Mucosa of descending colon (tissue), 3 donors: ENCODE data around the gene CCPG1. TPM values are rescaled to one million over a fixed set of nuclear protein-coding genes. Genes with fewer than 3 reads are reported as not detected.
"Not testable (repeated sequence)": the region's sequence is repeated elsewhere in the genome, so short reads cannot be mapped to it uniquely, and the experiment has no call there.

Experiments used
- ATAC-seq: fragments of 200-7000 bp; cut with Tn5 transposase; one replicate; pipeline ENCODE4 v1.9.1; 2020; ENCODE audit warnings: mild to moderate bottlenecking, moderate library complexity
- DNase-seq, 3 donors: peaks; one replicate each; pipeline ENCODE4 v3.0.0-alpha.2; 2020
- H3K36me3 ChIP-seq: fragments of 200-600 bp; one replicate; pipeline ENCODE4 v1.8.0; 2021; ENCODE audit warnings: low read depth, mild to moderate bottlenecking
- H3K4me1 ChIP-seq: fragments of 200-600 bp; one replicate; pipeline ENCODE4 v1.8.0; 2021; ENCODE audit warnings: low read depth, mild to moderate bottlenecking
- H3K4me3 ChIP-seq: fragments of 200-600 bp; one replicate; pipeline ENCODE4 v1.8.0; 2021; ENCODE audit warnings: mild to moderate bottlenecking
- H3K9me3 ChIP-seq: fragments of 200-600 bp; one replicate; pipeline ENCODE4 v1.8.0; 2021; ENCODE audit warnings: mild to moderate bottlenecking
- intact Hi-C, 2 donors: fragments of 100-400 bp; cut with DNase I in 1 of 2; cut with micrococcal nuclease in 1 of 2; formaldehyde crosslinking; loops; one replicate each; pipeline versions ENCODE4 v1.11.0 to v1.11.1; 2022; cut with DNase I, micrococcal nuclease
- total RNA-seq, 3 donors: library from RNA; stranded (reverse); fragmentation: NEBNext Ultra II Directional in 2 of 3; extraction: Animal tissue kit (Norgen Biotek cat#: 25700) in 2 of 3; gene quantifications; one replicate each; pipeline versions ENCODE4 v1.2.1 to v1.2.4, GENCODE V29; 2021 to 2023
- TF ChIP-seq, protein P1 (sequence below): fragments of 200-600 bp; IDR thresholded peaks from one replicate; pipeline ENCODE4 v1.8.0; 2022; ENCODE audit warnings: antibody characterized with exemption, mild to moderate bottlenecking
- donor health status: DM: no; HTN: no; CAD: no; lungs with moderate emphysema.
- donor health status: DM: no; HTN: no; CAD: no.
- donor health status: DM: no; HTN: yes; CAD: no.

CCPG1 gene
- total RNA-seq, 3 donors from 2014 or later = 45.5 to 60.2 (median 51.8) TPM

DNA sequence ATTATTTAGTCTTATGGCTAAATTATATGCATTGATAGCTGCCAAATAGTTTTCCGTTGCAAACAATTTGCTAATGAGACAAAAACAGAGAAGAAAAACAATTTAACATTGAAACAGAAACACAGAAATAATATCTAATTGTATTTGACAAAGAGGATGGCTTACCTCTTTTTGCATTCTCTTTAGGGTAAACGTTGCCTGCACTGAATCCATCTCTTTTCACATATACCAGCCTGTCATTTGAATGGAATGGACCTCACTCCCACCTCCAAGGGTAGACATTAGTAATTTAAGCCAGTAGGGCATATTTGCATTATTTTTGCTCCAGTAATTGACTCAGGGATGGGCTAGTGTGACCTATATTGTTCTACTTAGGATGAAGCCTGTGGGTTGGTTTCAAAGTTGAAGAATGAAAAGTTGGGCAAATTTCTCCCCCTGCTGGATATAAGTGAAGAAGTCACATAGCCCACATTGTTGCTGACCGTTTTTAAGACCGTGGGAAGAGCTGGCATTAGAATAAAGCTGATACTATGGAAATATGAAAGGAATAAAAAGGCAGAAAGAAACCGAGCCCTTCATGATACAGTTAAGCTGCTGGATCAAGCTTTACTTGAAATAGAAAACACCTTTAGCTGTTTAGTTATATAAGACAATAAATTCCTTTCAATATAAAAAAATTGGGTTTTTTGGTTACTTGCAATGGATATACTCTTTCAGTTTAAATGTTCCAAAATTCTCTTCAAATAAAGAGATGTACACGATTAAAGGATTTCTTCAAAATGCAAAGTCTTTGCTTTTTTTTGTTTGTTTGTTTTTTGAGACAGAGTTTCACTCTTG lies 27.0 kb upstream of the CCPG1 start:
- Histone ChIP-seq H3K9me3 (no peaks in the 10 kb centered on the region), H3K36me3 (no peaks in the 10 kb centered on the region), H3K4me1 (no peaks in the 10 kb centered on the region), H3K4me3 (no peak overlapping the region)
- peak; percentile 66 for ATAC-seq
- peak in 1 of 3 donors; percentile 25 for DNase-seq
- intact Hi-C loops = no loop called here
- TF ChIP-seq, protein P1, sequence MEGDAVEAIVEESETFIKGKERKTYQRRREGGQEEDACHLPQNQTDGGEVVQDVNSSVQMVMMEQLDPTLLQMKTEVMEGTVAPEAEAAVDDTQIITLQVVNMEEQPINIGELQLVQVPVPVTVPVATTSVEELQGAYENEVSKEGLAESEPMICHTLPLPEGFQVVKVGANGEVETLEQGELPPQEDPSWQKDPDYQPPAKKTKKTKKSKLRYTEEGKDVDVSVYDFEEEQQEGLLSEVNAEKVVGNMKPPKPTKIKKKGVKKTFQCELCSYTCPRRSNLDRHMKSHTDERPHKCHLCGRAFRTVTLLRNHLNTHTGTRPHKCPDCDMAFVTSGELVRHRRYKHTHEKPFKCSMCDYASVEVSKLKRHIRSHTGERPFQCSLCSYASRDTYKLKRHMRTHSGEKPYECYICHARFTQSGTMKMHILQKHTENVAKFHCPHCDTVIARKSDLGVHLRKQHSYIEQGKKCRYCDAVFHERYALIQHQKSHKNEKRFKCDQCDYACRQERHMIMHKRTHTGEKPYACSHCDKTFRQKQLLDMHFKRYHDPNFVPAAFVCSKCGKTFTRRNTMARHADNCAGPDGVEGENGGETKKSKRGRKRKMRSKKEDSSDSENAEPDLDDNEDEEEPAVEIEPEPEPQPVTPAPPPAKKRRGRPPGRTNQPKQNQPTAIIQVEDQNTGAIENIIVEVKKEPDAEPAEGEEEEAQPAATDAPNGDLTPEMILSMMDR = peak; percentile 15

DNA sequence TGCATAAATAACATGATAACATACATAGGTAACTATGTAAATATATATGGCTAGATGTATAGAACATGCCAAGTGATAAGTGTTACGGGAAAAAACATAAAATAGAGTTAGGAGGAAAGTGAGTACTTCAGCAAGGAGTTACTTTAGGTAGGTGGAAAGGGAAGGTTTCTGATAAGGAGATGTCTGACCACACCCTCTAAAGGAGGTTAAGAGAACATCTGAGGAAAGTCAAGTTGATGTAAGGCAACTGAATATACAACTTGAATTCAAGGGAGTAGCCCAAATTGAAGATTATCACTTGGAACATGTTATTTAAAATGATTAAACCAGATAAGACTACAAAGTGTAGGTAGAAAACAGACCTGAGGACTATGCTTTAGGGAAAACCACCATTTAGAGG lies 13.9 kb upstream of the CCPG1 start:
- H3K9me3 ChIP-seq = no peaks in the 10 kb centered on the region
- H3K36me3 ChIP-seq = no peaks in the 10 kb centered on the region
- ATAC-seq (no peak), DNase-seq (no peak)
- no peak overlapping the region for H3K4me3 ChIP-seq
- intact Hi-C loops = no loop called here
- no peaks in the 10 kb centered on the region for H3K4me1 ChIP-seq
- TF ChIP-seq, protein P1 = no peak

GRCh38 chr15:55420171-55420866 lies 12.2 kb upstream of the CCPG1 start:
- Histone ChIP-seq H3K4me3 (no peak overlapping the region), H3K4me1 (no peaks in the 10 kb centered on the region), H3K36me3 (no peaks in the 10 kb centered on the region), H3K9me3 (no peaks in the 10 kb centered on the region)
- intact Hi-C loops = no loop called here
- no peak for ATAC-seq
- TF ChIP-seq, protein P1 = no peak
- DNase-seq = no peak

GRCh38 chr15:55417678-55418077 lies 9.5 kb upstream of the CCPG1 start:
- H3K4me3 ChIP-seq, intact Hi-C loops, H3K4me1 ChIP-seq, ATAC-seq, H3K9me3 ChIP-seq, H3K36me3 ChIP-seq: not testable (repeated sequence)
- DNase-seq = peak in 2 of 3 donors; percentile 19 to 40

DNA sequence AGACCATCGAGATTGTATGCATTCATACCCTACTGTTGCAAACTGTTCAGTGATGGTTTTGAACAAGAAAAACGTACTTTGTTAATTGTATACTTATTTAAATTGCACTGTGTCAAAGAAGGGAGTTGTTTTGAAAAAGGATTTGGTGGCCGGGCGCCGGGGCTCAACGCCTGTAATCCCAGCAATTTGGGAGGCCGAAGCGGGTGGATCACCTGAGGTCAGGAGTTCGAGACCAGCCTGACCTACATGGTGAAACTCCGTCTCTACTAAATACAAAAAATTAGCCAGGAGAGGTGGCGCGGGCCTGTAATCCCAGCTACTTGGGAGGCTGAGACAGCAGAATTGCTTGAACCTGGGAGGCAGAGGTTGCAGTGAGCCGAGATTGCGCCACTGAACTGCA lies 817 bp upstream of the CCPG1 start:
- H3K36me3 ChIP-seq, H3K4me3 ChIP-seq, DNase-seq, H3K9me3 ChIP-seq, ATAC-seq, intact Hi-C loops: not testable (repeated sequence)
- H3K4me1 ChIP-seq = peaks cover 13% of the 10 kb centered on the region

GRCh38 chr15:55407498-55408011 lies 604 bp downstream of the CCPG1 start:
- ATAC-seq (no peak), DNase-seq (no peak)
- Histone ChIP-seq H3K4me3 (peak overlapping the region; percentile 30), H3K4me1 (peaks cover 26% of the 10 kb centered on the region), H3K9me3 (no peaks in the 10 kb centered on the region), H3K36me3 (no peaks in the 10 kb centered on the region)
- intact Hi-C loops = no loop called here
- TF ChIP-seq, protein P1 = no peak
